ENCODE results near the gene ZSCAN10.
"Not testable (repeated sequence)": the region's sequence is repeated elsewhere in the genome, so short reads cannot be mapped to it uniquely, and the experiment has no call there.

DNA sequence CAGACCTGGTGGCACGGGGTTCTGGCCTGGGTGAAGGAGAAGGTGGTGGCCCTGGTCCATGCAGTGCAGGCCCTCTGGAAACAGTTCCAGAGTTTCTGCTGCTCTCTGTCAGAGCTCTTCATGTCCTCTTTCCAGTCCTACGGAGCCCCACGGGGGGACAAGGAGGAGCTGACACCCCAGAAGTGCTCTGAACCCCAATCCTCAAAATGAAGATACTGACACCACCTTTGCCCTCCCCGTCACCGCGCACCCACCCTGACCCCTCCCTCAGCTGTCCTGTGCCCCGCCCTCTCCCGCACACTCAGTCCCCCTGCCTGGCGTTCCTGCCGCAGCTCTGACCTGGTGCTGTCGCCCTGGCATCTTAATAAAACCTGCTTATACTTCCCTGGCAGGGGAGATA, 29.9 kb downstream of the ZSCAN10 start:
- TF ChIP-seq, protein P1, sequence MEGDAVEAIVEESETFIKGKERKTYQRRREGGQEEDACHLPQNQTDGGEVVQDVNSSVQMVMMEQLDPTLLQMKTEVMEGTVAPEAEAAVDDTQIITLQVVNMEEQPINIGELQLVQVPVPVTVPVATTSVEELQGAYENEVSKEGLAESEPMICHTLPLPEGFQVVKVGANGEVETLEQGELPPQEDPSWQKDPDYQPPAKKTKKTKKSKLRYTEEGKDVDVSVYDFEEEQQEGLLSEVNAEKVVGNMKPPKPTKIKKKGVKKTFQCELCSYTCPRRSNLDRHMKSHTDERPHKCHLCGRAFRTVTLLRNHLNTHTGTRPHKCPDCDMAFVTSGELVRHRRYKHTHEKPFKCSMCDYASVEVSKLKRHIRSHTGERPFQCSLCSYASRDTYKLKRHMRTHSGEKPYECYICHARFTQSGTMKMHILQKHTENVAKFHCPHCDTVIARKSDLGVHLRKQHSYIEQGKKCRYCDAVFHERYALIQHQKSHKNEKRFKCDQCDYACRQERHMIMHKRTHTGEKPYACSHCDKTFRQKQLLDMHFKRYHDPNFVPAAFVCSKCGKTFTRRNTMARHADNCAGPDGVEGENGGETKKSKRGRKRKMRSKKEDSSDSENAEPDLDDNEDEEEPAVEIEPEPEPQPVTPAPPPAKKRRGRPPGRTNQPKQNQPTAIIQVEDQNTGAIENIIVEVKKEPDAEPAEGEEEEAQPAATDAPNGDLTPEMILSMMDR (optimal IDR thresholded peaks at IDR 0.05 in 1 of 3, IDR thresholded peaks at IDR 0.05 in 1 of 3, conservative IDR thresholded peaks at IDR 0.05 in 1 of 3; ENCODE audit: extremely low read depth in 1 of 3, insufficient read depth in 2 of 3, low read length in 3 of 3) = not testable (repeated sequence)
- not testable (repeated sequence) for TF ChIP-seq EZH2 (IDR thresholded peaks at IDR 0.05; ENCODE audit: low read length)

Measured in keratinocyte (primary cell).